Fibroblast of peridontal ligament (primary cell): ENCODE results near the gene DPM1.
A peak's percentile ranks its signal among the peaks of the same experiment; 100 is the strongest.

Experiments used
- DNase-seq: peaks from one replicate; pipeline ENCODE4 v3.0.0-alpha.2; 2010; ENCODE audit errors: extremely low read depth

Gene DPM1

DNA sequence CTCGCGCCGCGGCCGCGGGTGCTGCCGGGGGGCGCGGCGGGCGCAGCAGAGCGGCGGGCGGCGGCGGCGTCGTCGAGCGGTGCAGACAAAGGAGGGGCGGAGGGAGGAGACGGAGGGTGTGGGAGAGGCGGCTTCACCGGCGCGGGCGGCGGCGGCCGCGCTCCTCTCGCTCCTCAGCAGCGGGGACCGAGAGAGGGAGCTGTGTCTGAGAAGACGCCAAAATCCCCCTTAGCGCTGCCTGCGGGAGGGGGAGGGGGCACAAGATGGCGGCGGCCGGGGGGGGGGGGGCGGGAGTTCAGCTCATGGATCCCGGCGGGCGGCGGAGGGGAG, 27.4 kb downstream of the DPM1 start:
- DNase-seq = no peak

DNA sequence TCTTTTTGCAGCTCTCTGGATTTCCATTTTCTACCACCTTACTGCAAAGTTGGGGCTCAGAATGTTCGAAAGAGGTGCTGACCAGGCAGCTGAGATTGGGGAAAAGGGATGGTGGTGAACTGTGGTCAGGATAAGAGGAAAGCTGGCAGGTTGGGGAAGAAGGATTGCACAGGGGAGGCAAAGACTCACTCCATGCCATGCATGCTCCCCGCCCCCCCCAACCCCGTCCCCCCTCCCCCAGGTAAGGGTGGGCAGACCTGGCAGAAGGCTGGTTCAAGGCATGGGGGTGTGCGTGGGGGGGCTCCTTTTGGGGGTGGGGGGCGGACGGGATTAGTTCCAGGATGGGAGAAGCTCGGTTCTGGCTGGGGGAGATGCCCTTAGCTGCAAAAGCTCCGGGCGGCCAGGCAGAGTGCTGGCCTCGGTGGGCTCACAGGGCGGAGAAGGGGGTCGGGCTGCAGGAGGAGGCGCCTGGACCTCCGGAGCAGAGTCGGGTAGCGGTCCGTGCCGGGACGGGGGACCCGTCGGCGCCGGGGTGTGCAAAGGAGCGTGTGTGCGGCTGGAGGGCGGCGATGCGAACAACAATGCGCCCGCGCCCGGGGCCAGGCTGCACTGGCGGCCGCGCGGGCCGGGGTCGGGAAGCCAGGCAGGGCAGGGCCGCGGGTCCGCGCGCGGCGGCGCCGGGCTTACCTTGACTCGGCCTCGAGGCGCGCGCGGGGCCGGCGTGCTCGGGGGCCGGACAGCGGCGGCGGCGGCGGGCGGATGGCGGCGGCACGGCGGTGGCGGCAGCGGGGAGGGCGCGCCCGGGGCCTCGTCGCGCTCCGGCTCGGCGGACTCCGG, 28.0 kb downstream of the DPM1 start:
- DNase-seq = no peak

DNA sequence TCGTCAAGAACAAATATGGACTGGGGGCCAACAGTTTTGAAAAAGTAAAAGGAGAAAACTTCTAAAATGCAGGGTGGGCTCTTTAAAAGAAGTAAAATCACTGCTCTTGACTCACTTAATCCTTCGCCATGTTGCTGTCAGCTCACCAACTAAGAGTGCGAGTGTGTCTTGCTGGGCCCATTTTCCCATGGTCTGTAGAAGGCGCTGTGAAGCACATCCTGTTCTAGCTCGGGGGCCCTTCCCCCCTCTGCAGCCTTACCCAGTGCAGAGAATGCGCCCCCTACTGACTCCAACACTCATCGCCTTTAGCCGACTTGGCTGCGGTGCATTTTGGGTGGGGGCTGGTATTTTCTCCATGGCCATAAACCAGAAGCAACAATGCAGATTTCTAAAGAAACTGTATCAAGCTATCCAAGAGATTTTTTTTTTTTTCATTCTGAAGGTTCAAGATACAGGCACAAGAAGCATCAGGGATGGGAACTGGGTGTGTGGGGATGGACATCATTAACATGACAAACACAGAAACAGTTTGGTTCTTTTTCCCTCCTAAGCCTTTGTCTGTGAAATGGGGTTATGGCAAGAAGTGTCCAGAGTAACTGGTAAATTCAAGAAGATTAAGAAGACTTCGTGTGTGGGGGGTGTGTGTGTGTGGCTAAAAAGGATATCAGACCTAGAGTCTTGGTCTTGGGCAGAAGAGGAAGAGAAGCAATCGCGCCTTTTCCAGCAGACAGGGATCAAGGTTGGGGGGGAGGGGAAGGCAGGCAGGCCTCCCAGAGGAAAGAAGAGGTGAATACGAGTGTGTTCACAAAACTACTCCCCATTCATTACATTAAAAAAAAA, 28.8 kb downstream of the DPM1 start:
- peak; percentile 96 for DNase-seq

DNA sequence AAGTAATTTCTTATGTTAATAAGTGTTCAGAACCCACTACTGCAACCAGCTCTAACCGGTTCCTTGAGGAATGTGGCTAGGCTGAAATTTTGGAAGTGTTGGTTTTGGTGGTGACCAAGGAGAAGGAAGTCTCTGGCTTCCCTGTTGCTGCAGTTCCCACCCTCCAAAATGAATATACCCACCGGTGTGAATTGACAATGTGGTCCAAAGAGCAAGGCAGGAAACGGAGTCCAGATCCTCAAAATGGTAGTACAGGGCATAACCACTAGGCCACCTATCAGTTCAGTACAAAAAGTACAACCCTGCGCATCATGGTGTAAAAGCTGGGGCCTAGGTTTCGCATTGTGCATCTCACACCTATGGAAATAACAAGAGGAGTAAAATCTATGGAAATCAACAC, 29.9 kb downstream of the DPM1 start:
- no peak for DNase-seq

DNA sequence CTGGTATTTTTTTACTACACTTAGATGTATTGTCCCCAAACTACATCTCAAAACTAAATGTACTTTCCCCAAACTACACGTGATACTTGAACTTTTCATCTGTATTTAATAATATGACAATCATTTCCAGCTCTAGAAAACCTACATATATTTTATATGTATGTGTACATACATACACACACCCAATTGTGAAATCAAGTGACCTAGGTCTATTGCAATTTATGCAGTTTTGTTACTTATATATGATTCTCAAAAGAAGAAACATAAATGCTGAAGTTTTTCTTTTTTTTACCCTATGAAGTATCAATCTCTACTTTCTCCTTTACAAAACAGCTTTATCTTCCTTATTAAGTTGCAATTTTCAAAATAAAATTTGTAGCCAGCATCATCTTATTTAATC, 31.8 kb downstream of the DPM1 start:
- no peak for DNase-seq

DNA sequence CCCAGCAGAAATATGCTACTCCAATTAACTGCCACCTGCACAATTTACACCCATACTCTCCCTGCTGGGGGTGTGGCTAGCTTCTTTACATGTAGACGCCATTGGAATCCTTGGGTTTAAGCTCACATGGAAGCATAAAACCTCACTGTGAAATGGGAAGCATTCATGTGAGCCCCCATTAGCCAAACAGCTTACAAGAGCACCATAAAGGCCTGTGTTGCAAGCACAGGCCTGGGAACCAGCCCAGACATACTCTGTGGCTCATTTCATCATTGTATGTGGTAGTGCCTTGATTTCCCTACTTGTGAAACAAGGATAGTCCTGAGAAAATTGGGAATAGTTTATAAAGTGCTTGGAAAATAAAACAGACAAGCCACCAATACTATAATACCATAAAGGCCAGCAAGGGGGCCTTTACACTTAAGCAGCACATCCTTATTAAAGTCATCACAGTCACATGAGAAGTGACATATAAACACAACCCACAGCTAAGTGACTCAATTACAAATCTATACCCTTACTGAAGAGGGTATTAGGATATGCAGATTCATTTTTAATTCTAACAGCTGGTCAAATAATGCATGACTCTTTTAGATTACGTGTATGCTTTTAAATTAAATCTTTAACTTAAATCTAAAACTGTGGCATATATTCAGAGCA, 33.9 kb downstream of the DPM1 start:
- peak; percentile 55 for DNase-seq

DNA sequence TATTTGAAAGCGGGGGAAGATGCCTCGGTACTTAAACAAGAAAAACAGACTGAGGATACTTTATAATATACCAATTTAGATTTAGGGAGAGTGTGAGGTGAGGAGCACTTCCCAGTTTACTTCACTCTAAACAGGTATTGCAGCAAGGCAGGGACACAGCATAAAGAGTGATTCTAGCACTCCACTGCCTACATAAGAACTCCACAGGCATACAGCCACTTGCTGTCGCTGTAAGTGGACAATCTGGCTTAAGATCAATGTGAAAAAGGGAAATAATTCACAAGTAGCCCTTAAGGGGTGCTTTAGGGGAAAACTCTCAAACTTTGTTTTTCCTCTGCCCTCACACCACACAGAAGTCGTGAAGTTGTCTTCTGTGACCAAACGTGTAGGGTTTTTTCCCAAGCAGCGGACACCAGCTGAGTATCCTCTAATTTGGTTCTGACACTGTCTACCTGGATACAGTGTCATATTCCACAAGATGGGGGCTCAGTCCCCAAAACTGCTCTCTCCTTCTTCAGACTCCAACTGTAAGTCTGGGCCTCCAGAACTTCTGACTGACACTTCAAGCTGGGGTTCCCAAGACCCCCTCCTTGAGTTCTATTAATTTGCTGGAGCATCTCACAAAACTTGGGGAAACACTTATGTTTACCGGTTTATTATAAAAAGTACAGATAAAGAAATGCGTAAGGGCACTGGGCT, 36.4 kb downstream of the DPM1 start:
- no peak for DNase-seq

DNA sequence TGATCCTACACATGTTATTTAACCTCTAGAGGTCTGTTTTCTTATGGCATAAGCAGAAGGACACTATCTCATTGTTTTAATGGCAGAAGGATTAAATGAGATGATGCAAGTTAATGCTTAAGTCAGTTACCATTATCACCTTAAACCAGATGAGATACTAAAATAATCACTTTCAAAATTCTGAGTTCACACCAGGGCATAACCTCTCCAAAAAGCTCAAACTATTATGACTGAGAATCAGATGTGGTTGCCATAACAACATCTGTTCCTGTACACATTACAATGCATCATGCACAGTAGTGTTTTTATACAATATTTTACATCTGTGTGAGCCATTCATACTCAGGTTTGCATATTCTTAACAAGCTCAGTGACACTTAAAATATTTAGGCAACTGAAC, 37.3 kb downstream of the DPM1 start:
- DNase-seq = peak; percentile 60

DNA sequence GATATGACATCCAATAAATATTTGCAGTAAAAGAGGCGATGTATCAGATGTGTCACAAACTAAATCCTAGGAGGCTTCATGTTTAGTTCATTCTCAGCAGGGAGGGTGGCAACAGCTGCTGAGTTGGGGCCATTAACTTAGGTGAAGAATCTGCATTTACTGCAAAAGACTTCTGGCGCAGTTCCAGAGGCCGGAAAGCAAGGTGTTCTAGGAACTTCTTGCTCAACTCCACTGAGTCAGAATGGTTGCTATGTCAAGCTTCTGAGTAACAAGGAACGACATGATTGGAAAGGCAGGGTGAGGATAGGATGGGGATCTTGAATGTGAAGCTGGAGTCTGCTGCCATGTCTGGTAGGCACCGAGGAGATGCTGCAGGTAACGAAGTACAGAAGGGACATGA, 38.8 kb downstream of the DPM1 start:
- no peak for DNase-seq

DNA sequence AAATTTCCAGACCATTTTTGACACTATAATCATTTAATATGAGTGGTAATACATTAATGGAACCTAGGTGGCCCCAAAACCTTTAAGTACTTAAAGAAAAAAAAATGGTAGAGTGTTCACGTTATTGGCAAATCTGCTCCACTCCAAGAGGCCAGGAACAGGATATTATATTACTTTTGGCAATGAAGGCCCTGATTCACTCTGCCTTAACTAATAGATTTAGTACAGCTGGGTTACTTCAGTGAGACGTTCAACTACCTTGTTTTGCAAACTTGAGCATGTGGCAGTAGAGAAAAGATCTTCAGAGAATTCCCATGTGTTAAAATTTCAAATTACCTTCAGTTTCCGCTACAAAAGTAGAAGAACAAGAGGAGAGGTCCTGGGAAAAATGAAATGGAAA, 39.9 kb downstream of the DPM1 start:
- peak; percentile 77 for DNase-seq

DNA sequence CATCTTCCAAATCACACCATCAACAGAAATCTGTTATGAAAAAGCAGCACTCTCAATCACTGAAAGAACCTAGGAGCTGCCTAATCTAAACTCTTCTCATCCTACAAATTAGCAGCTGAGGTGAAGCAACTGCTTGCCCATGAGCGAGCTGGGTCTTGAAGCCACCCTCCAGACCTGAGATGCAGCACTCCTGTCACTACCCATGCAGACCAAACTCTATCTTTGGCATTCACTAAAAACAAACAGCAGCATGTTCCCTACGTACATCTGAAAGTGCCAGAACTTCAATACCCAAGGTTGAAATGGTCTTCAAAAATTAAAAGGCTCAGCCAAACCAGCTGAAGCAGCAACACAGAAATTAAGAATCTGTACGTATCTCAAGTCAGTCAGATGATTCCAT, 41.4 kb downstream of the DPM1 start:
- DNase-seq = no peak

DNA sequence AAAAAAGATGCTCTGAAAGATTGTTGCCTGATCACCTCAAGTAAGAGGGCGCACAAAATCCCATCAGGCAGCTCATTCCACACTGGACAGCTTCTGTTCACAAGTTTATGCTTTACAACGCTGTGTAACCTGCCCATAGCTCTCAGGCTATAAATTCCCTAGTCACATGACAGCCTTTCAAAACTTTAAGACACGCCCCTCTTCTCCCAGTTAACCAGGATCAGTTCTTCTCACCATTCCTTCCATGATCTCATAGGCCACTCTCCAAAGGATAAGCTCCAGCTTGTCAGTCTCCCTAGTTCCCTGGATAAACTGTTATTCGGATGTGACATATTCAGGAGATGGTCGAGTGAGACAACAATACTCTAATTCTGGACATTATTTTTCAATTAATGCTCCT, 42.1 kb downstream of the DPM1 start:
- peak; percentile 50 for DNase-seq

DNA sequence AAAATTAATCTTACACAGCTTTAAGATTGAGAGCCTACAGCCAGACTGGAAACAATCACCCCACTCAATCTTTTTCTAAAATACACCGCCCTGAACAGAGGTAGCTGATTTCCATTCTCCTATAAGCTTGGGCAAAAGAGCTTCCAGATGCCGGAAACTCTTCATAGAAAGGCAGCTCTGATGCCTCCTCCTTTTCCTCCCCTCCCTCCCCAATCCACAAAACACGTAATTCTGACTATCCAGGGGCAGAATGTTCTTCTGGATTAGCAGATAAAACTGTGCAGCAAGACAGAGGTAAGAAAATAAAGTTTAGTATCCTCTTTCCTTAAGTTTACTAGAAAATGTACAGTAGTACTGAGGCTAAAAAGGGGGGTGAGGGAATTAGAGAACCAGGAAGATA, 42.9 kb downstream of the DPM1 start:
- peak; percentile 59 for DNase-seq

DNA sequence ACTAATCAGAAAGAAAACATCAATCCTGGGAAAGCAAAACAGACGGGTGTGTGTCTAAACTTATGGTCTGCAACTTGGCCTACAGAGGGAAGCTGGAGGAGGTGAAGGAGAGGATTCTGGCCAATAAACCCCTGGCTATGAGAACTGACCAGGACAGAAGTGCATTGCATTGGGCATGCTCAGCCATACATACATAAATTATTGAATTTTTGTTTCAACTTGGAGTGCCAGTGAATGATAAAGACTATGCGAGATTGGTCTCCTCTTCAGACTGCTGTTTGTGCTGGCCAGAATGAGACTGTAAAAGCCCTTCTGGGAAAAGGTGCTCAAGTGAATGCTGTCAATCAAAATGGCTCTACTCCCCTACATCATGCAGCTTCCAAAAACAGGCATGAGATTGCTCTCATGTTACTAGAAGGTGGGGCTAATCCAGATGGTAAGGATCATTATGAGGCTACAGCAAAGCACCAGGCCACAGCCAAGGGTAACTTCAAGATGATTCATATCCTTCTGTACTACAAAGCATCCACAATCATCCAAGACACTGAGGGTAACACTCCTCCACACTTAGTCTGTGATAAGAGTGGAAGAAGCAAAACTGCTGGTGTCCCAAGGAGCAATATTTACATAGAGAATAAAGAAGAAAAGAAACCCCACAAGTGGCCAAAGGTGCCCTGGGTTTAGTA, 44.5 kb downstream of the DPM1 start:
- peak; percentile 83 for DNase-seq

DNA sequence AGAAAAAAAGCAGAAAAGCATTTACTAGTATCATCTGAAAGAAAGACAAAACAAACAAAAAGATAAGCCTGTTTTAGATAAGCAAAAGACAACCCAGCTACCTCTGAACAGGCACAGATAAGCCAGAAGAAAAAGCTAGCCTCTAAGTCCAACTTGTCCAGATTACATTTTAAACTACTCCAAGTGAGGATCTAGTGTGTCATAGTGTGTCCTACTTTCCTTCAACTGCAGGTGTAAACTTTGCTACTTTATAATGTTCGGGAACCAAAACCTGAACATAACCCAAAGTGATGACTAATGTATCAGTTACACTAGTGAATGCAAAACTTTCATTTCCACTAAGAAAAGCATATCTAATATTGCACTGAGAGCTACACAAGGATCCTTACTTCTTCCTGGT, 46.6 kb downstream of the DPM1 start:
- peak; percentile 29 for DNase-seq

DNA sequence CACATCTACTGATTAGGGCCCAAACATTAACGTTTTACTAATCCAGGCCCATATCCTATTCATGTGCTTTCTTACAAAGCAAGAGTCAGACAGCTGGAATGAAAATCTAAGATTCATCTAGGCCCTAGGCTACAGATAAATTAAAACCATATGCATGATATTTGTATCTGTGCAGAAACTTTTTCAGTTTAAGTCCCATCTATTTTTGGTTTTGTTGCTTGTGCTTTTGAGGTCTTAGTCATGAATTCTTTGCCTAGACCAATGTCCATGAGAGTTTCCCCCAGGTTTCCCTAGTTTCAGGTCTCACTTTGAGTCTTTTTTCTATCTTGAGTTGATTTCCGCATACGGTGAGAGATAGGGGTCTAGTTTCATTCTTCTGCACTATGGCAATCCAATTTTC, 47.3 kb downstream of the DPM1 start:
- DNase-seq = peak; percentile 95

DNA sequence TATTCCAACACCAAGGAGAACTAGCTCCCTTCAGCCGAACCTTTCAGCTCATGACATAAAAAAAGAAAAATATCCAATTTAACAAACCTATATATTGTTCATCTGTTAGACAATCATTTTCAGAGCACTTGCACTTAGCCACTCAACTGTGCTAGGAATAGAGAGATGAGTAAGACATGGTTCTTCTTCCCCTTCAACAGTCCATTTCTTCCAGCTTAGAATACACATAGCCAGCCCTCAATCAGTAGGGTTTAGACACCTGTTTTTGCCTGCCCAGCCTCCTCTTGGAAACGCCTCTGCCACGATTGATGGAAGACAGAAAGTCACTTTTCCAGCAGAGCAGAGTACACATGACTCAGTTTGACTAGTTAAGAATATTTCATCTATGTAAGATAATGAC, 48.9 kb downstream of the DPM1 start:
- DNase-seq = no peak

DNA sequence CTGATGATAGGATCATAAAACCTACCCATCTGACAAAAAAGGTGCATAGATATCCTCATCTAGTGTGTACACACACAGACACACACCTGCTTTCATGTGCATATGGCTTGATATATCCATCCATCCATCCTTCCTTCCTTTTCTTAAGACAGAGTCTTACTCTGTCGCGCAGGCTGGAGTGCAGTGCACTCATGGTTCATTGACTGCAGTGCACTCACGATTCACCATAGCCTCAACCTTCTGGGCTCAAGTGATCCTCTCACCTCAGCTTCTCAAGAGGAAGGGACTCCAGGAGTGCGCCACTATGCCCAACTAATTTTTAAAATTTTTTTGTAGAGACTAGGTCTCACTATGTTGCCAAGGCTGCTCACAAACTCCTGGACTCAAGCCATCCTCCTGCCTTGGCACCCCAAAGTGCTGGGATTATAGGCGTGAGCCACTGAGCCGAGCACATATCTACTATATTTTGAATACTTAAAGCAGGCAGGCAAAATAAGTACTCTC, 54.2 kb downstream of the DPM1 start:
- DNase-seq = no peak

DNA sequence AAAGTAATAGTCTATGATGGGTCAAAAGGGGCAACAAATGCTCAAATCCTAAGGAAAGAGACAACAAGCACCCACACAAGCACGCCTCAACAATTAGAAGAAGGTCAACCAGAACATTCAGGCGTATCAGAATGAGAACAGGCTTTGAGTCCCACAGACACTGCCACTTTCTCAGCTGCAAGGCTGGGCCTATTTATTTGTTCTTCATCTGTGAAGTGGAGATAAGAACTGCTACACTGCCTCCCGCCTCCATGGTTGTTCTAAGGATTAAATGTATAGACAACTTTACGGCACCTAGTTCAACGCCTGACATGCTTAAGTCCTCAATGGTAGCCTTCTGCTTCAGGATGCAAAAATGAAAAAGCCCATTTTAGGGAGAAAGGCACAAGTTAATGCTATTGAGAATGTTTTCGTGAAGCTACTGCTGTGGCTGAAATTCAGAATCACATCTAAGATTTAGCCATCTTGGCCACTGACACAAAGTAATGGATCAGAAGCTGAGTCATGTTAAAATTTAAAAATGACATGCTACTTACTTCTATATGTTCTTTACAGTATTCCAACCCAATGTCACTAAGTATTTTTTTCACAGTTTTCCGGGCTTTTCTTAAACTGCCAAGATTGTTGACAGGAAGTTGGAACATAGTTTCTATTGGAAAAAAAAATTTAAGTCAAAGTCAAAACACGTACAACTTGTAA, 54.8 kb downstream of the DPM1 start:
- no peak for DNase-seq

DNA sequence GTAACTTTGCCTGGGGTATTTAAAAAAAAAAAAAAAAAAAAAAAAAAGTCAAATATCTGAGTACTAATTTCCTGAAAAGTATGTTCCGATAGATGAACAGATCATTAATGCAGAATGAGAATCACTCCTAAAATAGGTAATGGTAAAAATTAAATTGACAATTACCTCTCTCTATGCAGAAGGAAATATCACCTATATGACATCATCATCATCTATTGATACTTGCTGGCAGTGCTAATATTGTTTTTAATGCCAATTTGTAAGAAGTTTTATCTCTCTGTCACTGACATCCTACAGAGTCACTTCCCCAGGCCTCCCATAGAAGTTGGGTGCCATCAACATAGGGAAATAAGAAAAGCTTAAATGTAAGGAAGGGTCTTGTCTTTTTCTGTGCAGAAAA, 57.0 kb downstream of the DPM1 start:
- DNase-seq = no peak

DNA sequence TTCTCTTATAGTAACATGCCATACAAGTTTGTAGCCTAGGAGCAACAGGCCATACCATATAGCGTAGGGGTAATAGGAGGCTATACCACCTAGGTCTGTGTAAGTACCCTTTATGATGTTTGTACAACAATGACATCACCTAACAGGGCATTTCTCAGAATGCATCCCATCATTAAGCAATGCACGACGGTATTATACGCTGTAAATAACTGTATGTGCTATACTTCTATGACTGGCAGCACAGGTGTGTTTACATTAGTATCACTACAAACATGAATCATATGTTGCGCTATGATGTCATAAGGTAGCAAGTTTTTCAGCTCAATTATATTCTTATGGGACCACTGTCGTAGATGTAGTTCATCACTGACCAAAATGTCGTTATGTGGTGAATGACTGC, 58.1 kb downstream of the DPM1 start:
- DNase-seq = no peak
